Breast epithelium (tissue), 4 donors: Measurements from ENCODE around the gene PARM1. TPM values are rescaled to one million over a fixed set of nuclear protein-coding genes. Genes with fewer than 3 reads are reported as not detected.

Experiments
- DNase-seq, 2 donors: peaks; one replicate each; pipeline ENCODE4 v3.0.0-alpha.2; 2019; ENCODE audit warnings: low spot score in 2 of 2
- H3K27ac ChIP-seq, 2 donors: fragments of 200-600 bp; sonication (generic) in 1 of 2; one replicate each; pipeline ENCODE4 v1.5.1; 2016 to 2019; ENCODE audit warnings: mild to moderate bottlenecking in 1 of 2
- H3K27me3 ChIP-seq, 2 donors: fragments of 200-600 bp; sonication (generic) in 1 of 2; one replicate each; pipeline versions ENCODE4 v1.5.1 to v1.6.0; 2017 to 2019; ENCODE audit warnings: control low read depth in 1 of 2, mild to moderate bottlenecking in 1 of 2
- H3K36me3 ChIP-seq: fragments of 200-600 bp; one replicate; pipeline ENCODE4 v1.5.1; 2019
- H3K4me1 ChIP-seq, 2 donors: fragments of 200-600 bp; sonication (generic); one replicate each; pipeline ENCODE4 v1.5.1; 2016 to 2019; ENCODE audit warnings: control low read depth in 1 of 2
- H3K4me3 ChIP-seq, 3 donors: fragments of 200-600 bp; sonication (generic); 1 replicate in 2 of 3; 2 replicates in 1 of 3; pipeline ENCODE4 v1.5.1; 2016 to 2019; ENCODE audit warnings: mild to moderate bottlenecking in 3 of 3, moderate library complexity in 2 of 3
- H3K9me3 ChIP-seq, 2 donors: fragments of 200-600 bp; sonication (generic) in 1 of 2; one replicate each; pipeline ENCODE4 v1.5.1; 2016 to 2019; ENCODE audit warnings: control low read depth in 1 of 2
- POLR2A ChIP-seq: fragments of 450-650 bp; IDR thresholded peaks from one replicate; pipeline ENCODE4 v1.6.1; 2016; ENCODE audit warnings: antibody characterized with exemption, mild to moderate bottlenecking, moderate library complexity
- POLR2AphosphoS5 ChIP-seq, 3 donors: sonication (generic); formaldehyde crosslinking; IDR thresholded peaks; one replicate each; pipeline ENCODE4 v1.6.1; 2017; ENCODE audit warnings: antibody characterized with exemption in 3 of 3
- intact Hi-C: fragments of 100-400 bp; cut with DNase I; formaldehyde crosslinking; loops from one replicate; pipeline ENCODE4 v1.15.1; 2023; ENCODE audit warnings: low total_unique reads
- total RNA-seq, 3 donors: library from RNA; depleted of rRNA; stranded (reverse); fragments of >200 nt; gene quantifications; one replicate each; pipeline ENCODE4 v1.1.0, GENCODE V29; 2016
- TF ChIP-seq, protein P1 (sequence below), 3 donors: fragments of 450-650 bp; IDR thresholded peaks; one replicate each; pipeline ENCODE4 v1.5.1; 2016 to 2017; ENCODE audit warnings: antibody characterized with exemption in 3 of 3, mild to moderate bottlenecking in 3 of 3, moderate library complexity in 3 of 3

Gene PARM1
- total RNA-seq, 3 donors from 2014 or later: 12.1 to 41.1 (median 18.0) TPM

DNA sequence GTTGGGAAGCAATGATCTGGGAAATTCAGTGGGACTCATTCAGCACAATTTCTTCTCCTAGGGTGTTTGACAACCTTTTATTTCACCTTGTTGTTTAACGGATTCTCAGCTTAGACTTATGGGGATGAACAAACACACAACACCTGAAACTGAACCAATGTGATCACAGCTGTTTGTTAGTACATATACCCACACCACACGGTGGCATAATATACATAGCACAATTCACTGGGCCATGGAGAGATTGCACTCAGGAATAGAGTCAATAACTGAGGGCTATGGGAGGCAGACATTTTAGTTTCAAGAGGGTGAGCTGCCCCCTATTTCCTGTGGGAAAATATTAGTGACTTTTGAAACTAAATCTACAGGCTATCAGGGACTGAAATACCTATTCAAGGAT, 148.0 kb downstream of the PARM1 start:
- no peak for DNase-seq
- H3K36me3 ChIP-seq: no peaks in the 10 kb centered on the region
- H3K27ac ChIP-seq: no peak overlapping the region
- no peaks in the 10 kb centered on the region for H3K27me3 ChIP-seq
- no peak overlapping the region for H3K4me3 ChIP-seq
- no peaks in the 10 kb centered on the region for H3K9me3 ChIP-seq
- intact Hi-C loops: no loop called here
- no peak for TF ChIP-seq POLR2AphosphoS5 (IDR thresholded peaks at IDR 0.05)
- TF ChIP-seq POLR2A: no peak
- TF ChIP-seq, protein P1, sequence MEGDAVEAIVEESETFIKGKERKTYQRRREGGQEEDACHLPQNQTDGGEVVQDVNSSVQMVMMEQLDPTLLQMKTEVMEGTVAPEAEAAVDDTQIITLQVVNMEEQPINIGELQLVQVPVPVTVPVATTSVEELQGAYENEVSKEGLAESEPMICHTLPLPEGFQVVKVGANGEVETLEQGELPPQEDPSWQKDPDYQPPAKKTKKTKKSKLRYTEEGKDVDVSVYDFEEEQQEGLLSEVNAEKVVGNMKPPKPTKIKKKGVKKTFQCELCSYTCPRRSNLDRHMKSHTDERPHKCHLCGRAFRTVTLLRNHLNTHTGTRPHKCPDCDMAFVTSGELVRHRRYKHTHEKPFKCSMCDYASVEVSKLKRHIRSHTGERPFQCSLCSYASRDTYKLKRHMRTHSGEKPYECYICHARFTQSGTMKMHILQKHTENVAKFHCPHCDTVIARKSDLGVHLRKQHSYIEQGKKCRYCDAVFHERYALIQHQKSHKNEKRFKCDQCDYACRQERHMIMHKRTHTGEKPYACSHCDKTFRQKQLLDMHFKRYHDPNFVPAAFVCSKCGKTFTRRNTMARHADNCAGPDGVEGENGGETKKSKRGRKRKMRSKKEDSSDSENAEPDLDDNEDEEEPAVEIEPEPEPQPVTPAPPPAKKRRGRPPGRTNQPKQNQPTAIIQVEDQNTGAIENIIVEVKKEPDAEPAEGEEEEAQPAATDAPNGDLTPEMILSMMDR (IDR thresholded peaks at IDR 0.05): no peak
- H3K4me1 ChIP-seq: no peaks in the 10 kb centered on the region

DNA sequence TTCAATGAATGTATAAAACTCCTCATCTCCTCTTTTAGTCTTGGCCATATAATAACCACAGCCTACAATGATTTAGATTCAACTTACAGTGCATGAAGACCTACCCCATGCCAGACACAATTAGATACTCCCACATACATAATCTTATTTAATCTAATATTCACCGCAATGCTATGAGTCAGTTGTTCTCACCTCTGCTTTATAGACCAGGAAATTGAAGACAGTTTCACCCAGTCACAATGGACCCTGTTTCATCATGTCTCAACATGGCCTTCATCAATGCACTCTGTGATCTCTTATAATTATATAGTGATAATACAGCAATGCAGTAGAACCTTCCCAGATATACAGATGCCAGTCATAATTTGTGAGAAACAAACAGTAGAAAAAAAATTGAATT, 148.6 kb downstream of the PARM1 start:
- TF ChIP-seq POLR2AphosphoS5 (IDR thresholded peaks at IDR 0.05) (no peak), POLR2A (no peak)
- no peak overlapping the region for H3K27ac ChIP-seq
- no peaks in the 10 kb centered on the region for H3K9me3 ChIP-seq
- intact Hi-C loops: no loop called here
- H3K4me3 ChIP-seq: no peak overlapping the region
- DNase-seq: no peak
- no peaks in the 10 kb centered on the region for H3K36me3 ChIP-seq
- H3K4me1 ChIP-seq: no peaks in the 10 kb centered on the region
- H3K27me3 ChIP-seq: no peaks in the 10 kb centered on the region

DNA sequence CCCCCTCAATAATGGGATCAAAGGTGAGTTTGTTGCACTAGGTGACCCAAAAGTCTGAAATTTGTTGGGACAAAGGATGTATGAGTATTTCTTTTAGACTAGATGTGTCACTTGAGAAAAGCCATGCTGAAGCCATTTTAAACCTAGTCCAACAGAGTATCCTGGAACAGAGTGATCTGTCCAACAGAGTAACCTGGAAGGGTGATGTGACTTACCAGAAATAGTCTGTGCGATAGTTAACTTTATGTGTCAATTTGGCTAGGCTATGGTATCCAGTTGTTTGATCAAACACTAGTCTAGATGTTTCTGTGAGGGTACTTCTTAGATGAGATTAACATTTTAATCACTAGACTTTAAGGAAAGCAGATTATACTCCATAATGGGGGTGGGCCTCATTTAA, 154.5 kb downstream of the PARM1 start:
- Histone ChIP-seq H3K4me1 (no peaks in the 10 kb centered on the region), H3K4me3 (no peak overlapping the region), H3K27ac (no peak overlapping the region), H3K9me3 (no peaks in the 10 kb centered on the region), H3K27me3 (no peaks in the 10 kb centered on the region), H3K36me3 (no peaks in the 10 kb centered on the region)
- DNase-seq: no peak
- no peak for TF ChIP-seq POLR2AphosphoS5 (IDR thresholded peaks at IDR 0.05)
- TF ChIP-seq, protein P1 (IDR thresholded peaks at IDR 0.05): no peak
- no peak for TF ChIP-seq POLR2A
- intact Hi-C loops: no loop called here

DNA sequence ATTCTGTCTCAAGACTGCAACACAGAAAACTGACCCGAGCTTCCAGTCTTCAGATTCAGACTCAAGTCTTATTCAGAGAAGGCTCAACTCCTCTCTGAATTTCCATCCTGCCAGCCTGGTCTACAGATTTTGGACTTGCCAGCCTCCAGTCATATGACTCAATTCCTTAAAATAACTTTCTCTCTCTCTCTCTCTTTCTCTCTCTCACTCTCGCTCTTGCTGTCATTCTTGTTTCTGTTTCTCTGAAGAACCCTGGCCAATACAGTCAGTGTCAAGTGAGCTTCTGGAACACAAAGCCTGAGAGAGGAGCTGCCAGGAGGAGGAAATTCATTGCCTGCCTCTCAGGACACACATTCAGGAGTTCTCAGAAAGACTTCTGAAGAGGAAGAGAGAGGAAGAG, 154.9 kb downstream of the PARM1 start:
- H3K27me3 ChIP-seq: no peaks in the 10 kb centered on the region
- no peak overlapping the region for H3K27ac ChIP-seq
- intact Hi-C loops: no loop called here
- DNase-seq: no peak
- H3K9me3 ChIP-seq: no peaks in the 10 kb centered on the region
- TF ChIP-seq POLR2AphosphoS5 (IDR thresholded peaks at IDR 0.05) (no peak), POLR2A (no peak)
- TF ChIP-seq, protein P1 (IDR thresholded peaks at IDR 0.05): no peak
- H3K4me3 ChIP-seq: no peak overlapping the region
- no peaks in the 10 kb centered on the region for H3K36me3 ChIP-seq
- no peaks in the 10 kb centered on the region for H3K4me1 ChIP-seq

DNA sequence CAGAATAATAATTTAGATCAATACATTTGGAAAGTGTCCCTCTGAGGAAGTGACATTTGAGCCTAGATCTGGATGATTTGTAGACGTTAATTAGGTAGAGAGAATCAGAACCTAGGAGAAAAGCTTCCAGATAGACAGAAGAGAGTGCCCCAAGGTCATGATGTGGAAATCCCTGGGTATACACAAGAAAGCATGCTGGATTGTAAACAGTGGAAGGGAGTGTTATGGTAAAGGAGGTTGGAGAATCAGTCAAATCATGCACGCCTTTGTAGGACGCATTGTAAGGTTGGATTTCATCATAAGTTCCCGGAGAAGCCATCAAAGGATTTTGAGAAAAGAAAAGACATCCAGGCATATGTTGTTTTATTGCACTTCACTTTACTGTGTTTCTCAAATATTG, 156.3 kb downstream of the PARM1 start:
- no peaks in the 10 kb centered on the region for H3K27me3 ChIP-seq
- TF ChIP-seq POLR2A: no peak
- TF ChIP-seq POLR2AphosphoS5 (IDR thresholded peaks at IDR 0.05): no peak
- TF ChIP-seq, protein P1 (IDR thresholded peaks at IDR 0.05): no peak

DNA sequence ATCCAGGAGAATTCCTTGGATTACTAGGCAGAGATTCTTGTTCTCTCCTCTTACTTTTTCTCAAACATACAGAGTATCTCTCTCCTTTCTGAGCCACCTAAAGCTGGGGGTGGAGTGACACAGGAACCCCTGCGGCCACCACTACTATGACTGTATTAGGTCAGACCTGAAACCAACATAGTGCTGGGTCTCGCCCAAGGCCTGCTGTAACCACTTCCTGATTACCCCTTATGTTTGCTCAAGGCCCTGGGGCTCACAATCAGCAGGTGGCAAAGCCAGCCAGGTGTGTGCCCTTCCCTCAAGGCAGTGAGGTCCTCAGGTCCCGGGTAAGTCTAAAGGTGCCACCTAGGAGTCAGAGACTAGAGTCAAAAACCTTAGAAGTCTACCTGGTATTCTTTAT, 166.4 kb downstream of the PARM1 start:
- H3K4me3 ChIP-seq: no peak overlapping the region
- H3K27ac ChIP-seq: no peak overlapping the region
- no peaks in the 10 kb centered on the region for H3K27me3 ChIP-seq
- TF ChIP-seq, protein P1 (IDR thresholded peaks at IDR 0.05): no peak
- TF ChIP-seq POLR2AphosphoS5 (IDR thresholded peaks at IDR 0.05) (no peak), POLR2A (no peak)
- H3K36me3 ChIP-seq: no peaks in the 10 kb centered on the region
- H3K9me3 ChIP-seq: peaks cover 0 to 34% of the 10 kb centered on the region in 2 donors
- H3K4me1 ChIP-seq: no peaks in the 10 kb centered on the region
- intact Hi-C loops: no loop called here
- peak in 1 of 2 donors; percentile 17 for DNase-seq

More for the DNA sequence above, 156.3 kb downstream of the PARM1 start:
- Histone ChIP-seq H3K36me3 (no peaks in the 10 kb centered on the region), H3K27ac (no peak overlapping the region), H3K4me3 (no peak overlapping the region), H3K4me1 (no peaks in the 10 kb centered on the region), H3K9me3 (no peaks in the 10 kb centered on the region)
- no peak for DNase-seq
- intact Hi-C loops: no loop called here
